GM20431 (cell line): Measurements from ENCODE around the gene NAGA.
"Not testable (repeated sequence)": the region's sequence is repeated elsewhere in the genome, so short reads cannot be mapped to it uniquely, and the experiment has no call there.

Source experiments
- in situ Hi-C: fragments of 300-500 bp; cut with MseI, MboI; formaldehyde crosslinking; loops from one replicate; pipeline ENCODE4 v1.15.0; 2020; ENCODE audit warnings: low sequenced_read_pairs; ENCODE audit not compliant: unreplicated experiment

Gene NAGA

DNA sequence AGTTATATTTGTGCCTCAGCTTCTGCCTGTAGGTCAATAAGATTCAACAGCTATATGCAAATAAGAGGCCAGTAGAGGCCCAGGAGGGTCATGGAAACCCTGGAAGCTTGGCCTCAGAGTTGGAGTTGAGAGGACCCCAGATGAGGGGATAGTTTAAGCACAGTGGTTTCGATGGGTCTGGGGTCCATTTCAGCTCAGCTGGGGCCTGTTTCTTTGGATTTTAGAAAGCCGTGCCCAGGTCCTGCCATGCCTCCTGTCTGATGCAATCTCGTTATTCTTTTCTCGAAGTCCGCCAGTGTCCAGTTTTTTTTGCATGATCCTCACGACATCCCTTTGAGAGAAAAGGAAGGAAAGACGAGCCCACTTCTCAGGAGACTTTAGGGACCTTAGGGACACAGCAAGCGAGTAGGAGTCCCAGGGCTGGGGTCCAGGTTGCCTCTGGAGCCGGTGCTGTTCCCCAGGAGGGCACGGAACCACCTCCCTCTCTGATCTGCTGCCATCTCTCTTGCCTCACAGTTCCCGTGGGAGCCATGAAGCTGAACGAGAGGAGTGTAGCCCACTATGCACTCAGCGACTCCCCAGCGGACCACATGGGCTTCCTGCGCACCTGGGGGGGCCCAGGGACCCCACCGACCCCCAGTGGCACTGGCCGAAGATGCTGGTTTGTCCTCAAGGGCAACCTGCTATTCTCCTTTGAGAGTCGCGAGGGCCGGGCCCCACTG, 6.3 kb upstream of the NAGA start:
- in situ Hi-C loops = no loop called here

DNA sequence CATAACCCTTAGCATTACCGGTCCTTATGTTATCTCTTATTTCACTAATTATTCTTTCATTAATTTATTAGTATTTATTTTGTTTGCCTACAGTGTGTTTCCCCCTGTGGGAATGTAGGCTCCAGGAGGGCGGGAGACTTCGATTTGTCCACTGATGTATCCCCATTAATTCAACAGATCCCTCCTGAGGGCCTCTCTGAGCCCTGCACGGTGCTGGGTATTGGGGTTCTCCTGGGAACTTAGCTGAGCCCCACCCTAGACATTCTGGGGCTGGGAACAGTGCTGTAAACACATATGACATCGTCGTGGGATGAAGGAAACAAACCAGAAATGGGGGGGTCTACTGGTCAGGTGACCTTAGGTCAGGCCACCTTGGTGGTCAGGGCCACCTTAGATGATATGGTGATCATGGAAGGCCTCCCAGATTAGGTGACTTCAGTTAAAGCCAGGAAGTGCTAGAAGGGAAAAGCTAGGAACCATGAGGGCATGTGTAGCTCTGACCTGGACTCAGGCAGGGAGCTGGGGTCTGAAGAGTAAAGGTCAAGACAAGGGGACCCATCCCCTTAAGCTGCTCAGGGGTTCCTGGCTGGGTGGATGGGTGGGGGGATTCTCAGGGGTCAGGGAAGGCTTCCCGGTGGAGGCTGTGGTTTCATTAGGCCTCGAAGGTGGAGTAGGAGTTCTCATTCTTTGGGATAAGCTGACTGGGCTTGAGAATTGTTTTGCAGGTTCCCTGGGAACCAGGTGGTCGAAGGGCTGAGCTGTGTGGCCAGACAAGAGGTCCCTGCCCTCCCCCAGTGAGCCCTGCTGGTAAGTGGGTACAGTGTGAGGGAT, 4.4 kb upstream of the NAGA start:
- in situ Hi-C loops = no loop called here

DNA sequence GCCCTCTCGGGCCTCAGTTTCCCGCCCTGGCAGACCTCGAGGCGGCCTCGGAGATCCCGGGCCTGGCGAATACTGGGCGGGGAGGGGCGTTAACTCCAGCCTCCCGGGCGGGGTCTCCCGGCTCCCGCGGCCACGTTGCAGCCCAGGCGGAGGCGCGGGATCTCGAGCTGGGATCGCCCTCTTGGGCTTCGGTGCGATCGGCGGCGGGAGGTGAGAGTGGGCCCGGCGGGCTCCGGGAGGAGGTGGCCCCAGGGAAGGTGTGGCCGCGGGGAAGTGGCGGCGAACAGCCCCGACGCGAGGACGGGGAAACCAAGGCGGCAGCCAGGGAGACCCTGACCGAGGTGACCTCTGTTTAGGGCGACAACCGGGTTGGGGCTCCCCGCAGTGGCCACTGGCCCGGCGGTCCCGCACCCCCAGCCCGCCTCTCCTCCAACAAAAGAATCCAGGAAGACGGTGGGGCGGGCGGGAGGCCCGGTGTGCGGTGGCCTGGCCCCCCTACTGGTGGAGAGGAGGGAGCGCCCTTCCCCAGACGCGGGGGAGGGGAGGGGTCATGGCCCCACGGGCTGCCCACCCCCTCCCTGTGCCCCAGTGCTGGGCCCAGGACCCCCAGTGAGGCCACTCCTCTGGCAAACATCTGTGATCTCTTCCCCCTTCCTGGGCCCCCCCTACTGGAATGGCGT, 3.7 kb upstream of the NAGA start, which contains the start of gene PHETA2:
TSS of gene PHETA2 (plus strand) at position 117 of the 680 bp plus-strand sequence. CDS start 3,046 bp downstream, outside the sequence.
- in situ Hi-C loops = no loop called here

DNA sequence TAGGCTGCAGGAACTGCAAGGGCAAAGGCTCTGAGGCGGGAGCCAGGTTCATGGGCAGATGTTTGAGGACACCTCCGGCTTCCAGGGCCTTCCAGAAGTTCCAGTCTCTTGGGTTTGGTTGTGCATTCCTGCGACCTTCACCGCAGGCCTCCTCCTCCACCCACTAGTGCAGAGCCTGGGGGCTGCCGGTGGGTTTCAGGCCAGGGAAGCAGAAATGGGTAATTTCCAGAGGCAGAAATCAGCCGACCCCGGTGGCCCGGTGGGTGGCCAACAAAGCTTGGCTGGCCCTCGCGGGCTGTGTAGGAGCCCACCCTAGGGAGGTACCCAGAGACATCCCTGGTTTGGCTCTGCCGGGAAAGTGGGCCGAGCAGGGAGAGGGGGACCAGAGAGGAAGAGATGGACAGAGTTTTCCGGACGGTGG, 3.0 kb upstream of the NAGA start:
- in situ Hi-C loops = no loop called here

DNA sequence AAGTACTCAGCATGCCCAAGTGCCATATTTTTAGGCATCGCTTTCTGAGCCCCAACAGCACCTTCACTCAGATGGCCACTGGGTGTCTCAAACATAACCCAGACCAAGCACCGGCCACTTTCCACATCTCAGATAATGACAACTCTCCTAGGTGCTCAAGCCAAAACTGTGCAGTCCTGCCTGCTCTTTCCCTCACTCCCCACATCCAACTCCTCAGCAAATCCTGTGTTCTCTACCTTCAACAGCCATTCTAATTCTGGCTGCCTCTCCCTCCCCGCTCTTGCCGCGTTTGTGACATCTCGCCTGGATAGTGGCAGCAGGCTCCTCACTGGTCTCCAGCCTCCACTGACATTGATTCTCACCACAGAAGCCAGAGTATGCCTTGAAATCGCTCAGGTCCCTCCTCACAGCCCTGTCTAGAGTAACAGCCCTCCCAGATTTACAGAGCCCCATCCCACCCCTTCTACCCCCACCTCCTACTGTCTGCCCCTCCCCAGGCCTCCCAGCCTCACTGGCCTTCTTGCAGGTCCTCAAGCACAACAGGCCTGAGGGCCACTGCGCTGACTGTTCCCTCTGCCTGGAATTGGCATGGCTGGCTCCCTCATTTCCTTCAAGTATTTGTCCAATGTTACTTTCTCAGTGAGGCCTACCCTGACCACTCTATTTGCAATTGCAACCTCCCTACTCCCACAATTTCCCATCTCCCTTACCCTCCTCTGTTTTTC, 2.2 kb upstream of the NAGA start:
- in situ Hi-C loops = no loop called here

DNA sequence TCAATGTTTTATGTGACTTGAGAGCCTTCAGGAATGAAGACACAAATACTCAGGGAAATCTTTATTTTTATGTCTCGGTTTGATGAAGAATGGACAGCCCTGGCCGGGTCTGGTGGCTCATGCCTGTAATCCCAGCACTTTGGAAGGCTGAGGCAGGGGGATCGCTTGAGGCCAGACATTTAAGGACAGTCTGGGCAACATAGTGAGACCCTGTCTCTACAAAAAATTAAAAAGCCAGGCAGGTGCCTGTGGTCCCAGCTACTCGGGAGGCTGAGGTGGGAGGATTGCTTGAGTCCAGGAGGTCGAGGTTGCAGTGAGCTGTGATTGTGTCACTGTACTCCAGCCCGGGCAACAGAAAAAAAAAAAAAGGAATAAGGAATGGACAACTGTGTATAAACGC, 896 bp upstream of the NAGA start:
- in situ Hi-C loops = not testable (repeated sequence)

DNA sequence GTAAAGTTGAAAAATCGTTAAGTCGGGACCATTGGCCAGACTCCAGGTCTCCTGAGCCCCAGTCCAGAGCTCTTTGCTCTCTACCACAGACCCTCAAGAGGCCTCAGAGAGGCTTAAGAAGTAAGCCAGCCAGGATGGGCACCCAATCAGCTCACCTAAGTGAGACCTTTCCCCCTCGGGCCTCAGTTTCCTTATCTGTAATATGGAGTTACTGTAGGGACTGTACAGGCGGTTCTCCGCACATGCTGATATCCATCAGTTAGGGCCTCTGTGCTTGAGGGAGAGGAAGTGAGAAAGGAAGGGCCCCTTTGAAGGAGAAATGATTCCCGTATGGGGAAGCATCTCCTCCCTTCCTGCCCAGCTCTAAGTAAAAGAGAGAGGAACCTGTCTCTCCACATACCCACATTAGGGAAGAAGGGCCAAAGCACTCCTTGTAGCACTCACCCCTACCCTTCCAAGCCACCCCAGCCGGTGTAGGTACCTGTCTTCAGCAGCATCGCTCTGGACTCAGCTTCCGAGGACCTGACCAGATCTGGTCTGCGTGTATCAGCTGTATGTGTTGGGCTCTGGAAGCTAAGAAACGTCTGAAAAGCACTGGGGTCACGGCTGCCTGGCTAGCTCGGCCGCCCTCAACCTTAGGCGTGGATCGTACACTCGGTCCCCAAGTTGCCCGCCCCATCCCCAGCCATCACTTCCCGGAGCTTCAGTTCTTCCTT, 653 bp downstream of the NAGA start:
- in situ Hi-C loops = no loop called here

DNA sequence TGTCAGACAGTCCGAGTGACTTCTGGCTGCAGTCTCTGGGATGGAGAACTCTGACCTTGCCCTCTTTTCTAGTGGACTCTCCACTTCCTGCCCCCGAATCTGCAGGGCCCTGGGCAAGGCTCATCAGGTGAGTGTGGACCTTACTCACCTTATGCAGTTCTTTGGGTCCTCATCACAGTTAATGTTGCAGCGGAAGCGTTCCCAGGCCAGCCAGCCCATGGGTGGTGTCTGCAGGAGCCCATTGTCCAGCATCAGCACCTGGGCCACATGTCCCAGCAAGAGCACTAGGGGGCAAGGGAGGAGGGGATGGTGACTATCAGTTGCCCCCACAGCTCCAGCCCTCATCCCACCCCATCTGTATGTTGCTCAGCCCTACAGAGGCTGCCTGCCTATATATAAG, 2.3 kb downstream of the NAGA start:
- in situ Hi-C loops = no loop called here

DNA sequence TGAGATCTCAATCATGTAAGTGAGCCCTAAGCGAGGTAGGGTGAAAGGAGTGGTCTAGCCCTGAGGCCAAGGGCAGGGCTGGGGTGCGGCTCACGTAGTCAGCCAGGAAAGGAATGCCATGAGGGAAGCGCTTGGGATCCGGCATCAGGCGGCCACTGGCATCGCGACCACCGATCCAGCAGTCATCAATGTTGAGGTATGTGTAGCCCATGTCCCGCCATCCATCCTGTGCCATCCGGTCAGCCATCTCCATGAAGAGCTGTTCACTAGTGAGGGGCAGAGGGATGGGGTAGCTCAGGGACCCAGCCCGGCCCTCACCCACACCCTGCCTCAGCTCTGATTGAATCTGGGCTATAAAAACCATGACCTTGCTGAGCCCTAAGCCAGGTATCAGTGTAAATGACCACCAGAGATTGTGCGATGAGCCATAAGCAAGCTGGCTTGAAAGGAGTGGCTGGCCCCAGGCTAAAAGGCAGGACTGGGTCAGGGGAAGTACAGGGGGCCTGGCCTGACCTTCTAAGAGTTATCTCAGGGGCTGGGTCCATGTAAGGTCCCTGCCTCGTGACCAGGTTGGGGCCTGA, 2.9 kb downstream of the NAGA start:
- in situ Hi-C loops = no loop called here

DNA sequence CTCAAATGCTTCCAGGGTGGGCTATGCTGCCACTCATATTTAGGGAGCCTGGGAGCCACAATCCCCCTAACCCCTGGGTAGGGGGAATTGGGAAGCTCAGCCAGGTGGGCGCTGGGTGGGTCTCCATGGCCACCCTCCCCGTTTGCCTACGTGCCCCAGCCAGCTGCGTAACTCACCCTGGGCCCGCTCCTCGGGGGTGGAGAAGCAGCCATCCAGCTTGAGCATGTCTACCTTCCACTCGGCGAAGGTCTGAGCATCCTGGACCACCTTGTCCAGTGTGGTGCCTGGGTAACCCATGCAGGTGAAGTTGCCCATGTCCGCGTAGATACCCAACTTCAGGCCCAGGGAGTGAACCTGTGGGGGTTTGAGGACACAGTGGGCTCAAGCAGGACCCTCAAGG, 3.7 kb downstream of the NAGA start:
- in situ Hi-C loops = no loop called here

DNA sequence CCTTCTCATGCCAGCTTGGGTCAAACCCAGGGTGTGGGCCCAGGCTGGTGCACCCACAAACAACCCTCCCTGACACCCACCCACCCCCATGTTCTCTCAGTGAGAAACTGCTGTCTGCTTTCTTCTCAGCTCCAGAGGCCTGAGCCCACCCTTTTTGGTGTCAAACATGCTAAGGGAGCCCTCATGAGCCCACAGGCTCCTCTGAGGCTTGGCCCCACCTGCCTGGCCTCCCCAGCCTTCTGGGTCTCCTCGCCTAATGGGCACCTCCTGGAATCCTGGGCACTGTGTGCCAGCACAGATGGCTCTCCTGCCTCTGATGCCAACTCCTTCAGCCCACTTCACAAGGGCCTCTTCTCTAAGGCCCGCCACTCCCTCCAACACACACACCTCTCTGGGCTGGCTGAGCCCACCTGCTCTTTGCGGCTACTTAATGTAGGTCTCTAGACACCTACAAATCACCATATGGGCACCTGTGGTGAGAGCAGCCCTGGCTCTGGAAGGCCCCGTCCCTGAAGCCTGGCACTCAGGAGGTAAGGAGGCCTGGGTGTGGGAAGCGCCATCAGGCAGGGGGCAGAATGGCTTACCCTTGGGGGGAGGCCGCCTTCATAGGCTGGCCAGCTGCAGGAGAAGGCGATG, 4.4 kb downstream of the NAGA start:
- in situ Hi-C loops = no loop called here

DNA sequence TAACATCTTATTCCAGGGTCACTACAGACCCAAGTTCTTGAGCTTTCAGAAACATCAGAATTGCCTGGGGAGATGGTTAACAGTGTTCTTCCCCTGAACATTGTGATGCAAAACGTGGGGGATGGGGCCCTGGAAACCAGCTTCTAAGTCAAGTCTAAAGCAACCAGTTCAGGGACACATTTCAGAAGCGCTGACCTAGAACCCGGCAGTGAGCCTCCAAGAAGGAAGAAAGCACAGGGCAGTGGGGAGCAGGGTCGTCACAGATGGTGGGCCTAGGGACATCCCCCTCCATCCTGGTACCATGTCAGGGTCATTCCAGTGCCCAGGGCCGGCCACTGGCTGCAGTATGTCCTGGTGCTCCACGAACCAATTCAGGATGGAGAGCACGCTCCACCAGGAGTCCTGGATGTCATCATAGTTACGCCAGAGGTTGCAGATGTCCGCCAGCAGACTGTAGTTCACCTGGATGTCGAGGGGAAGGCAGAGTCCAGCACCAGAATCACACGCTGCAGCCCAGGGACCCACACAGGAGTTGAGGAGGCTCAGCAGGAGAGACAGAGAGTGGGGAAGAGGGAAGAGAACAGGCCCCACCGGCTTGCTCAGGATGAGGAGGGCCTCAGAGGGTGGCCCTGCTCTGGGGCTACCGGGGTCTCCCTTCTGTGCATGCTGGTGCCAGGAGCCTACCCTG, 5.0 kb downstream of the NAGA start:
- in situ Hi-C loops = no loop called here

DNA sequence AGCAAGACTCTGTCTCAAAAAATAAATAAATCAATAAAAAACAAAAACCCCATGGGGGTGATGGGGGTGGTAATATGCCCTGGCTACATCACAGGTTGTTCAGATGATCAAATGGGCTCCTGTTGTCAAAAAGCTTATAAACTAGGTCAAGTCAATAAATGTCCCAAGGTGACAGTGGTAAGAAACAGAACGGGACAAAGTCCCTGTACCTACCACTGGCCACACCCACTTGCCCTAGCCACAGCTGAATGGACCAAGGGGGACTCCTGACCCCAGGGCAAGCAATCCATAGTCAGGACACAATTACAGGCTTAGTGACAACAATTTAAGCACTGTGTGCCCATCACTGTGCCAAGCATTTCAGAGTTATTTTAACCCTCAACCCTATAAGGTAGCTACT, 6.0 kb downstream of the NAGA start:
- in situ Hi-C loops = no loop called here

DNA sequence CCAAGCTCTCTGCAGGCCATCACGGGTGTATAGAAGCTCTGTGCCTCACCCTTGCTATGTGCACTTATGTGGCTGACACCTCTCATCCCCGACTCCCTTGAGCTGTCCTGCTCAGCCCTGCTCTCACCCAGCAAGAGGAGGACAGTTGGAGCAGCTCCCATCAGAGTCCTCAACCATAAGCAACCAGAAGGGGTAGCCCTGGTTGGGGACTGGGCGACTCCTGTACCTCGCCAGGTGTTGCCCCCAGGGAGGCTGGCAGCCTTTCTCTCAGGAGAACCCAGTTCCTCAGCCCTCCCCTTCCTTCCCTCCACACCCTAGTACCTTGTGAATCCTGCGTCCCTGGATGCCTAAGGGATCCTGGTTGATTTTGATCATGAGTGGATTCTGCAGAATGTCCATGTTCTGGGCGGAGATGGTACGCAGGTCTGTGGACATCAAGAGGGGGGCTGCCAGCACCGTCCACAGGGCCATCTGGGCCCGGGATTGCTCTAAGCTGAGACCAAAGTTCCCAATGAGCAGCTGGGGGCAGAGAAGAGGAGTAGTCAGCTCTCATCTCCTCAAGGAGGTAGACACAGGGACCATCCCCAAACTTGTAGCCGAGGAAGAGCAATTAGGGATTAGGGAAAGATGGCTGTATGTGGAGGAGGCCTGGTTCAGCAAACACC, 8.0 kb downstream of the NAGA start:
- in situ Hi-C loops = no loop called here

DNA sequence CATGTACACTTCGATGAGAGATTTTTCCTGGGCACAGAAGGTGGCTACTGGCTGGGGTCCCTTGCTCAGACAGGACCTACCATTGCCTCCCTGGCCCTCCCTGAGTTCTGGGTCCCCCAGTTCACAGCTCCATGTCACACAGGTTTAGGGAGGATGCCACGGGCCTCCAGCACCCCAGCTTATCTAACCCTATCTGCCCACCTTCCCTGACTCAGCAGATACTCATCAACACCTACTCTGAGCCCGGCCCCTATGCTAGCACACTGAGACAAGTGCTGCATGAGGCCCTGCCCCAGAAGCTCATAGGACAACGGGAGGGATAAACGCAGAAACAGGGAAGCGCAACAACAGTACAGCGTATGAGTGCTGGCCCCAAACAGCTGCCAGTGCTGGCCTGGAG, 9.6 kb downstream of the NAGA start:
- in situ Hi-C loops = no loop called here

DNA sequence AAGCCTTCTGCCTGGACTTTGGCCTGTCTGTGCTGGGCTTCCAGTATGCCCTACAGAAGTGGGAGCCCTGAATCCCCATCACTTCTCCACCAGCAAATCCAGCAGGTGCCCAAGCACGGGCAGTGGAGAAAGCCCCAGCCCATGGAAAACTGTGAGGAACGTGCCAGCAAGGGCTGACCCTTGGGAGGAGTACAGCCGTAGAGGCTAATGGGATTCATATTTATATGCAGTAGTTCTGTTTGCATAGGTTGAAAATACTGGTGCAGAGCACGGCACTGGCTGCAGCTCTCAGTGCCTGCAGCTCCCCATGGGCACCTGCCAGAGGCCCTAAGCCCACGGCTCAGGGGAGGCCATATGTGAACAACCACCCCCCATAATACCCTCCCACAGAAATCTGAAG, 10.1 kb downstream of the NAGA start:
- in situ Hi-C loops = no loop called here

DNA sequence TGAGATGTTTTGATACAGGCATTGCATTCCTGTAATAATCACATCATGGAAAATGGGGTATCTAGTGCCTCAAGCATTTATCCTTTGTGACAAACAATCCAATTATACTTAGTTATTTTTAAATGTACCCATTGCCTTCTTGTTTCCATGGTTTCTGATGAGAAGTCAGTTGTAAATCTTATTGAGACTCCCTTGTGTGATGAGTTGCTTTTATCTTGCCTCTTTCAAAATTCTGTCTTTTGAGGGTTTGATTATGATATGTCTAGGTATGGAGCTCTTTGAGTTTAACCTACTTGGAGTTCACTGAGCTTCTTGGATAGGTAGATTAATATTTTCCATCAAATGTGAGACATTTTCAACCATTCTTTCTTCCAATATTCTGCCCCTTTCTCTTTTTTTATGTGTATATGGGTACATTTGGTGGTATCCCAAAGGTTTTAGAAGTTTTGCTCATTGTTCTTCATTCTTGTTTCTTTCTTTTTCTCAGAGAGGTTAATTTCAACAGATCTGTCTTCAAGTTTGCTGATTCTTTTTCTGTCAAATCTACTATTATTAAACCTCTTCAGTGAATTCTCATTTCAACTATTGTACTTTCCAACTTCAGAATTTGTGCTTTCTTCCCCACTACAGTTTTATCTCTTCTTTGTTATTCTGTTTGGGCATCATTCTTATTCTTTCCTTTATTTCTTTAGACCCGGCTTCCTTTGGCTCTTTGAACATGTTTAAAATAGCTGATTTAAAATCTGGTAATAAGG, 13.7 kb downstream of the NAGA start:
- in situ Hi-C loops = no loop called here
